HG02973 (cell line): ENCODE data around the gene PLEKHA7.

Source experiments
- ATAC-seq: cut with Tn5 transposase; IDR thresholded peaks from one replicate; pipeline ENCODE4 v1.9.1; 2021; ENCODE audit warnings: moderate library complexity; ENCODE audit not compliant: unreplicated experiment

The PLEKHA7 gene

DNA sequence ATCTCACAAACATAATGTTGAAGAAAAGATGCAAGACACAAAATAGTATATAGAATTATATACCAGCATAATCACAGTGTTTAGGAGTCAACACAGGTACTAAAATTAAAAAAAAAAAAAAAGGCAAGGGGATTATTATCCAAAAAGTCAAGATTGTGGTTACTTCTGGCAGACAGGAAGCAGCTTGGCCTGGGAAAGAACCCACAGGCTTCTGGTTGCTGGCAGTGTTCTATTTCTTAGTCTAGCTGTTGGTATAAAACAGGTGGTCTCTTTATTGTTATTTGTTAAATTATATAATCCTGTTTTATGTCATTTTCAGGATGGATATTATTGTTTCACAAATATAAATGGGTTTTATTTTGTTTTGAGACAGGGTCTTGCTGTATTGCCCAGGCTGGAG, 221.8 kb downstream of the PLEKHA7 start:
- ATAC-seq: no peak

DNA sequence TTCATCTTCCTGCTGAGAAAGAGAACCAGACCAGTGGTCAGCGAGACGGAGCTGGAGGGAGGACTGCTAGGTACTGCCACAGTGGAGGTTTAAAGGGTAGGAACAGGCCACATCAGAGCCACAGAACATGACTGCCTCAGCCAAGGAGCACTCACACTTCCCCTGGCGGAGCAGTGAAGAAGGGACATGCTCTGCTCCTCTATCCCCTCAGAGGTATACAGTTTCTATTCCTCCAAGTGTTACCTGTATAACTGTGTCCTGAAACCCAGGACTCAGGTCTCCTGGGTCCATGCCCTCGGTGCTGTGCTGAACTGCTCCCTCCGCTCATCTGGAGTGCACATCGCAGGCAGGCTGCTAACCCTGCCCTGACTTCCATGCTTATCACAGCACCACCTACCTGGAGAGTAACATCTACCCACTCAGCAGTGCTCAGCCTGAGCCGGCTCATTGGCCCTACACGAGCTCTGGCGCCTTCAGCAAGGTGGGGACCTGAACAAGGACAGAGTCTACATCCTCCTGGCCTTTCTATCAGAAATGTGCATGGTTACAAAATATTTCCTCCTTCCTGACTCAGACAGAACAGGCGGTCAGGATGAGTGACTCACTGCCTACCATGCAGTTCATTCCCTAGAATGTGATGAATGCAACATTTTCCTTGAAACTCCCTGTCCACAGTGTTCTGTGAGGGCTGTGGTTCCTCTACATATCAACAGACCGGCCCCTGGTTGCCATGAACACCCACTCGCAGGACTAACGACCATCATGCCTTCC, 222.8 kb downstream of the PLEKHA7 start:
- ATAC-seq: no peak

DNA sequence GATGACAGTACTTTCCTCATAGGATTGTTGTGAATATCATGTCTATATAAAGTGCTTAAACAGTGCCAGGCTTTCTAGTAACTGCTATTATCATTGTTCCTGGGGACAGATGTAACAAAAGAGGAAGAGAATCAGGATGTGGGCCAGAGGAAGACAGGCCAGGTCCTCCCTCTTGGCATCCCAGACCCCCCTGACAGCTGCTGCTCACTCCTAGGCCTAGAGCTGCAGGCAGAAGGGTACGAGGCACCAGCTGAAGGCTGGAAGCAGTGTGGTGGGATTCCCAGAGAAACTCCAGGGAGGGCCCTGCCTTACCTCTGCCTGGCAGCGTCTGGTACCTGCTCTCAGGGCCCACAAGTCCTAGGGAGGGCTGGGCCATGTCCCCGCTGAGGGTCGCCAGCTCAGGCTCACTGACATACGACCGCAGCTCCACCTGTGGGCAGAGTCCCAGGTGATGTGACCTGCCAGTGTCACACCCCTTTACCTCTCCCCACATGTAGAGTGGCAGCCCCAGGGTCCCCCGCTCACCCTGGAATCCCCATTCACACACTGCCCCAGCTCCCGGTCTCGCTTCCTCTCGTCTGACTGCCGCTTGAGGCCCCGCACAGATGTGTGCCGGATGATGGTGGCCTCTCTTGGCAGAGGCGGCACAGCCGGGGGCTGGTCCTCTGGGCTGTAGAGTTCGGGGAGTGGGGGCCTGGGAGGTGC, 223.6 kb downstream of the PLEKHA7 start:
- ATAC-seq: no peak

DNA sequence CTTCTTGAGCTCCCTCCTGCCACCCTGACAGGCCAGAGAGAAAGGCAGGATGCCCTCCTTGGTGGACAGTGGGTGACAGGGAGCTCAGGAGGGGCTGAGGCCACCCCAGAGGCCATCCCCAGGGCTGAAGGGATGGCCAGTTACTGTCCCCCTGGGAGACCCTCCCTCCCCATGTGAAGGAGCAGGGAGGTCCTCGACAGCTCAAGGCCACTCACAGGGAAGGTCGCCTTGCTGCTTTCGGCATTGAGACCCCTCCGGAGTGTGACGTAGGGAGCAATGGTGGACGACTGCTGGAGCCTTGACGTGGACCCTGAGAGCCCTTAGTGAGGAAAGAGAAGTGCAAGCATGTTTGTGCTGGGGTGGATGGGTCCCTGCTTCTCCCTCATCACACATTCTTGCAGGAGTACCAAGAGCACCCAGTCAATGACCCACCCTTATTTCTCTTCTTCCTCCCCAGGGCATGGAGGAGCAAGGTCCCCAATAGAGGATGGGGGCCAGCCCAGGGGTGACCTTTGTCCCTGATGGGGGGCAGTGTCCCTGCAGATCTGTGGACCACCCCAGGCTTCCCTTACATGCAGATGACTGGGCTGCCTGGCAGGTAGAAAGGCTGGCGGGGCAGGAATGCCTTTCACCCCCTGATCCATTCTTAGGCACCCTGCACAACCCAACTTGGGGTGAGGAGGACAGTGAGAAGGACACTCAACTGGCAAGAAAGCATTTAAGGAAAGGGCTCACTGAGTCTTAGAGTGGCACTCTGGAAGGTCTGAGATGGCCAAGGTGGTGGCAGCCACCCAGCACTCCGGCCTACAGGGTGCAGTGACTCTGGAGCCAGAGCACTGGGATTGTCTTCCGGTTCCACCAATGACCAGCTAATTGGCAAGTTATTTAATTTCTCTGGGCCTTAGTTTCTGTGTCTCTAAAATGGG, 224.4 kb downstream of the PLEKHA7 start:
- no peak for ATAC-seq

DNA sequence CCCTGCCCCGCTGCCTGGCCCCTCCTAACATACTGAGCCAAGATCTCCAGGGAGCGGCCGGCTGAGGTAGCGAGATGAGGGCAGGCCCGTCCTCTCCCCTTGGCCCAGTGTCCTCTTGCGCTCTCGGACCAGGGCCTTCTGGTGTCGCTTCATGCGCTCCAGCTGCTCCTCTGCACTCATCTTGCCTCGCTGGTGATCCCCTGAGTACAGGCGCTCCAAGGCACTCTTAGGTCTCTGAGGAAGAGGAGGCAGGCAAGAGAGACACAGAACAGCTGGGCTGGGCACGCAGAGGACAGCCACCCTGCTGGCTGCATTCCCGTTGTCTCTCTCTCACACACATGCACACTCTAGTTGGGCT, 225.2 kb downstream of the PLEKHA7 start:
- no peak for ATAC-seq

DNA sequence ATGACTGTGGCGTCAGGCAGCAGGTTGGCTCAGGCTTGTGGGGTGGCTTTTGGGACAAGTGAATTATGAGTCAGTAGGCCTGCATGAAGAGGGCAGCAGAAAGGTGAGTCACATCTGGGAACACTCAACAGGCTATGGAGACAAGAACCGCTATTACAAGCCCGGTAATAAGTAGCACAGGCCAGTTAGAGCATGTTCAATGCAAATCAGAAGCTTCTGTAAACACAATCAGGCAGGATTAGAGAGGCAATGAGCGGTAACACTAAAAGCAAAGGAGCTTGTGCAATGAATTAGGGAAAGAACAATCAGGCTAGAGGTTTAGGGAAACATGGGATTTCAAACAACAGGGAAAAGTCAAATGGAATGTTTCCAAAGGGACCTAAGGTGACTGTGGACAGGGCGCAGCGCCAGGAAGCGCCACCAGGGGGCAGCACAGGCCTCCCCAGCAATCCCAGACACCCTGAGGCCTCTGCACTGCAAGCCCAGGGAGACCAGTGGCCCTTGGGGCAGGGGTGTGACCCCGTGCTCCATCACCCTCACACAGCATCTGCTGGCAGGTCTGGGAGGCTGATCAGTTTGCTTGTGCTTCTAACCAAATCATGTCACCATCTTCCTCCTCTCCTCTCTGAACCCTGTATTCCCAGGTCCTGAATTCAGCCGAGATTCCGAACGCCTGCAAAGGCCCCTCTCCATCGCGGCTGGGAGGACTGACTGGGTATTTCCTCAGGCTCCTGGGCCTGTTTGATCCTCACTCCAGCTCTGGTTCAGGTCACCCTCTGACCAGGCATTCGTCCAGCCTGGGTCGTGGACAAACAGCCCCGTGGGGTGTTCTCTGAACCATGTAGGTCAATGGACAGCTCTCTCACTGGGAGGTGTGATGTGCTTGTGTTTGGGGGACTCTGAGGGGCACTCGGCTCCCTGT, 225.8 kb downstream of the PLEKHA7 start:
- peak; percentile 61 for ATAC-seq

DNA sequence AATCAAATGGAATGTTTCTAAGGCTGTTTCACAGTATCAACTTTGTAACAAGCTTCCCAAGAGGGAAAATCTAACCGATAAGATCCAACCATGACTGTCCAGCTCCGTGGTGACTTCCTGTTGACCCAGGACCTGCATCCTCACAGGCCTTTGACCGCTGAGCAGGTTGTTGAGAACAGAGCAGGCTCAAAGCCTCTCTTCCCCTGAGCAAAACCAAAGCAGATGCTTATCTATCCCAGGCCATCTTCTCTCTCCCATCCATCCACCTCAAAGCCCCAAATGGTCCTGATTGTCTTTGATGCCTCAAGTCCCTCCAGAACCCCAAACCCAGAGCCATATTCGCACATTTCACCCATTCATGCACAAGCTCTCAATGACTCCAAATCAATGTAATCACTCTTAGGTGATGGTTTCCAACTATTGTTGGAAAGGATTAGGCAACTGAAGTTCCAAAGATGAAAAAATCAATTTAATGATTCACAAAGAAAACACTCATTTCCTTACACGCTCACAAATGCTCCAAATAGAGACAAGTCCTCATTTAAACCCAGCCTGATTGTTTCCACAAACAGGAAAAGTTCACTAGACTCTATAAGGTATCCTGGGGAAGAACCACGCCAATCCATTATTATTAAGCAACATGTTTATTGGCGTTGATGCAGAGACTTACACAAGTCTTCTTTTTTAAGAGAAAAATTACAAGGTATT, 227.0 kb downstream of the PLEKHA7 start:
- no peak for ATAC-seq

DNA sequence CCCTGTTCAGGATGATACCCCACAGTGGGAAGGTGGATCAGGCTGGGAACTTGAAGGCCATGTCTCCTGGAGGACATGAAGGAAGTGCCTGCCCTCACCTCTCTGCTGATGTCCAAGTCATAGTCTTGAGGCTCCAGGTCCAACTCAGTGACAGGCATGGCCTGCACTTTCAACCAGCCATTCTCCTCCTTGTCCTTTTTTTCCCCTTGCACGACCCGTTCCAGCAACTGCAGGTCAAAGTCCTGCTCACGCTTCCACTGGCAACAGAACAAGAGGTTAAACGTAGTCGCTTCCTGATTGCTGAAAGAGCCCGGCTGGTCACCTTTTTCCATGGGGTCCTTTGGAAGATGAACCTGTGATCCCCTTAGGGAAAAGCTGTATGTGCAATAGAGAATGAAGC, 228.1 kb downstream of the PLEKHA7 start:
- ATAC-seq: no peak

DNA sequence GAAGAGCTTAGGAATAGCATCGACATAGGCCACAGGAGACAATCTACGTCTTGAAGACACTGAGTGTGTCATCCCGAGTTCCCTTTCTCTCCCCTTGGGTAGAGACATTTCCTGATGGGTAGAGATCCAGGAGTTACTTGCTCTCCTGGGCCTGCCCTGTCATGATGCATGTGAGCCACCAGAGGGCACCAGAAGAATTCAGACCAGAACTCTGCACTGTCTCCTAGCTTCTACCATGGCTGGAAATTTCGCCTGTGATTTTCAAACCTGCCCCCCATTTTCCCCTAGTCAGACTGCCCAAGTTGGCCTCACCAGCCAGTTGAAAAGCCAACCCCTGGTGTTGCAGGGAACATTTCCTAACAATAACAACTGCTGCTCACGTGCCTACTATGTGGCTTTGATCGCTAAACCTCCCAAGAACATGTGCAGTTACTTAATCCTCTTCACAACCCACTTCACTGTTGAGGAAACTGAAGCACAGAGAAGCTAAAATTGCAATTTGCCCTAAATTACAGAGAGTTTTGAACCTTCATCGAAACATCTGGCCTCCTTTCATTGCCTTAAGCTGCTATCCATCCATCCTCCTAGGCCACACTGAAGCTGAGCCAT, 228.6 kb downstream of the PLEKHA7 start:
- ATAC-seq: peak; percentile 90

DNA sequence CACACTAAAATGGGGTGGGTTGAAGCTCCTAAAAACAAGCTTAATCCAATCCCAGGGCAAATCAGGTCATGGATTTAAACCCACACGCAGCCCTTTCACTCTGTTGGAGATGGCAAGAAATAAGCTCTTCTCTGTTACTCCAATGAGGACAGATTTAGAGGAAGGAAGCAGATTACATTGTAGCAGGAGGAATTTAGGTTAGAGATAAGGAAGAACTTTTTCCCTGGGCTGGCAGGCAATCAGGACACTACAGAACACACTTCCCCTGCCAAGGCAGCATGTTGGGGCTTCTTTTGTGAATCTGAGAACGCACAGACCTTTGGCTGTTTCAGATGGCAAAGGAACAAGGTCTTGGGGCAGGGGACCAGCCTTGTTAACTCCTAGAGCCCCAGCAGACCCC, 229.5 kb downstream of the PLEKHA7 start:
- ATAC-seq: no peak

DNA sequence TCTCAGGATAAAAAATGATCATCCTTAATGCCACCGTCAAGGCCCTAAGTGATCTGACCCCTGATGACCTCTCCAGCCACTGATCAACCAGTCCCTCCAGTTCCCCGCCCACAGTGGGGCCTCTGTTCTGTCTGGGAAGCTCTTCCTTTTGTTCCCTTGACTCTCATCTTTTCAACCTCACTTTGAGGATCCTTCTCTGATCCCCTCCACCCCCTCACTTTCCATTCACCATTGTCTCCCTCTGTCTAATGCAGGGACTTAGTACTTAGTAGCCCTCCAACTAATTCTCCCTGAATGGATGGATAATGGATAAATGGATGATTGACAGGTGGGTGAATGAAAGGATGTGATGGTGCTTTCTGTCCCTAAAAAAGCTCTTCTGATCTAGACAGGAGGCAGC, 230.1 kb downstream of the PLEKHA7 start:
- ATAC-seq: no peak

DNA sequence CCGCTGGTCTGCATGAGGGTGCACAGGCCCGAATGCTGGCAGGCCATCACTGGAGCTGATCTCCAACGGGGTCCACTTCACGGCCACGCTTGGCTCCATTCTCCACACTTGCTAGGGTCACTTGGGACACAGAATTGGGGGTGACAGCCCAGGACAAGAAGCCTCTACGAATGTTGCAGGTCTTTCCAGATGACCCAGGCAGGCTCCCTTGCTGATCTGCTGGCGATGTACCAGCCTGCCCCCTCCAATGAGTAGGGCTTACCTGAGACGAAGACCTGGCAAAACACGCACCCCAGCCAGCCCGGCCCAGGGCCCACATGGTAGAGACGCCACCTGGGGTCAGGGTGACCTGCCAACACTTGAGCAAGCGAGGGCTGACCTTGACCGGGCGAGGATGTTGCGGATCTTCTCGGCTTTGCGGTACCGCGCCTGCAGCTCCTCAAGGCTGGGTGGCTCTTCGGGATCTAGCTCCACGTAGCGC, 230.9 kb downstream of the PLEKHA7 start:
- ATAC-seq: no peak

DNA sequence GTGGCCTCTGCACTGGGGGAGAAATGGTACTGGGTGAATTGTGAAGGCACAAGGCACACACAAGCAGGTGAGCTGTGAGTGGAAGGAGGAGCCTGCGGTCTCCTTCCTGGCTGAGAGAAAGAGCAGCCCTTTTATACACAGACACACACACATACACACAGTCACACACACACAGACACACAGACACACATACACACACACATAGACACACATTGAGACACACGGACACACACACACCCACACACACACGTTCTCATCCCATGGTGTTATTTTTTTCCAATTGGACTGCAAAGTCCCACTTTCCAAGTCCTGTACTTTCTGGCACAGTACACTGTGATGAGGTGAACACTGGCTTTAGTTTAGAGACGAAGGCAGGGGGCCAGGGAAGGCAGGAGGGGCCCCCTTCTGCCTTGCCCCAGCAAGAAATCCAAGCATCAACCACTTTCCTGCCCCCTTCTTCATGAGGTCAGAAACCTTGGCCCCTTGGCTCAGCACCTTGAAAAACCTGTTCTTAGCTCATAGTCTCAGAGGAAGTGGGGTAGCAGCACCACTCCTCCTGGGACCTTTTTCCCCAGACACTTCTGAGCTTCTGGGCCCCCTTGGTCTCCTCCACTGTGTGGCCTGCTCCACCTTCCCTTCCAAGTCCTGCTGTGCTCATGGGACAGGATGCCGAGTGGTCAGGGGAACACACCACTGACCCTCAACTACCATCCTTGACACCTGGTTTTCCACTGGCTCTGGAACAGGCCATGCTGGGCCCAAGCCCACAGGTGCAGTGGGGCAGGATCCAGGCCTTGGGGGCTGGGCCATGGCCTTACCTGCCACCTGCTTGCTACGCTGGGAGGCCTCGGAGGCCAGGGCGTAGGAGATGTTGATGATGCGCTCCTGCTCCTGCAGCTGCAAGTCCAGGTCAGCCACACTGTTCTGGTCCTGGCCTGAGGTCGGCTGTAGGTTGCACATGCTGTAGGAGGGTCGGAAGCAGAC, 232.0 kb downstream of the PLEKHA7 start:
- no peak for ATAC-seq

DNA sequence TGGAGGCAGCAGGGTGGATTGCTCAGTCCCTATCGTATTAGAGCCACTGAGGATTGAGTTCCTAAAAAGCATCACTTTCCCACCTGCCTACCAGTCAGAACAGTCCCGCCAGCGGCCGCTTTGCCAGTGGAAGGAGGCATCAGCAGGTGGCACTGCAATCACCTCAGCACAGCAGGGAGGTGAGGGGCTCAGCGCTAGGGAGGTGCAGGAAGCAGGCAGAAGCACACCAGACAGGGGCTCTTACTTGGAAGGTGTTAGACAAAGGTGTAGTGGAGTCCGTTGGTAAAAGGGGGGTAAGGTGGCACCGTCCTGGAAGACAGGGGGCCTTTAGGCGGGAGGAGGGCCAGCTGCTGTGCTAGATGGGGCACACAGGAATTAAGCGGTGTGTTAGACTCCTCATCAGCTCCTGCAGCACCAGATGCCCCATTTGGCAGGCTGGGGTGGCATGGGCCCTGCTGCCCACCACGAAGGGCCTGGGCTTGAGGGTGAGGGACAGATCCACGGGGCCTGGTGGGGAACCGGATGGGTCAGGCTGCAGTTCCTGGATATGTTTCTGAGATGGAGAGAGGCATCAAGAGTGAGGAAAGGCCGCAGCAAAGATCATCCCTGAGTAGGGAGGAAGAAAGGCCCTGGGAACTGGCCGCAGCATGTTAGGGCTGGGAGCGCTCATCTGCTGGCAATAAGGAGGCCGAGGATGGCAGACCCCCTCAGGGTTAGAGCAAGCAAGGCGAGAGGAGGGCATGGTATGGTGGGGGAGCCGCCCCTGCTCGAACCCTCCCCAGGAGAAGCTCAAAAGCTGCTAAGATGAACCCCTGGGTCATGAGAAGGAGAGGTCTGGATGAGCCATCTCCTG, 233.3 kb downstream of the PLEKHA7 start:
- no peak for ATAC-seq

DNA sequence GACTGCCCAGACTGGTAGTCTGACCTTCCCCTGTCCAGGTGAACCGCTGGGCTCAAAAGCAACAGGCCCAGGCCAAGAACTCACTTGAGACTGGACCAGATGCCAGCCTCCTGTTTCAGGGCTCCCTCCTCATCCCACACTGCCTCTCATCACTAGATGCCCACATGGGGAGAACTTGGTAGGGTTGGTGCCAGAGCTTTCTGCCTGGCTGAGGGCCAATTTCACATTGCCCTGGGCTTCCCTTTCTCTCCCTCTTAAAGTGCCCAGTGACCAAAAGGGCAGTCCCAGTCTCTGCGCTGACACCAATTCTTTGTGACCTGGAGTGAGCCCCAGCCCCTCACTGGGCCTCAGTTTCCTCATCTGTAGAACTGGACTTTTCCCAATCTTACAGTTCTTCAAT, 234.1 kb downstream of the PLEKHA7 start:
- no peak for ATAC-seq

DNA sequence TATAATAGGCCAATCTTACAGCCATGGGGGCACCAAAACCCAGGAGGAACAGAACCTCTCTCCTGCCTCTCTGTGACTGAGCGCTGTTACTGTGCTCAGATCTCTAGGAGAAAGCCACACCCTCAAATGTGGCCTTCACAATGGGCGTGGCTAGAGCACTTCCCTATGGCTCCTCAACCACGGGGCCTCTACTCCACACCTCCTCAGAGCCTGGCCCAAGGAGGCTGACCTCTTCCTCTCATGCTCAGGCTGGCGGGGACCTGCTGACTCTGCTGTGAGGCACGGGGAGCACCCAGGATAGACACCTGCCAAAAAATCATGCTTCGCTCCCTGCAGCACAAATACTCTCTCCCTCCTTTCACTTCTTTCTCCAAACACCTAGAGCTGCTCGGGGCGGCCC, 234.8 kb downstream of the PLEKHA7 start:
- ATAC-seq: no peak

DNA sequence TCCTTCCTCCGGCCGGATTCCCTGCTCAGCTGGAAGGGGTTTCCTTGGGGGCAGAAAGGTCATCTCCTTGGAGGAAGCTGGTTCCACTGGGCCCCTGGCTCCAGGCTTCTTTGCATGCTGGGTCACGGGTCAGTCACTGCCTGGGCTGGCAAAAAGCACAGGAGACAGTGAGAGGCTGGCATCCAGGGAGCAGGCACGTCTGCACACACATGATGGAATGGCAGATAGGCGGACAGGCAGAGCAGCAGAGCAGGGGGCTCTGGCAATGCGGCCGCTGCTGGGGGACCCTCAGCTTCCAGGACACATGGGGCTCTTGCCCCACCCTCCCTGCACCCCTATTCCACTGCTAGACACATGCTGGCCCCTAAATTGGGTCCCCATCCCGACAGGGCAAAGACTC, 235.3 kb downstream of the PLEKHA7 start:
- no peak for ATAC-seq
